GM12874 (cell line): ENCODE measurements around the gene ELMO3.

Source experiments
- CTCF ChIP-seq: IDR thresholded peaks from 2 replicates; pipeline ENCODE4 v1.5.1; 2011; ENCODE audit warnings: low read depth, mild to moderate bottlenecking, control low read depth, low read length, moderate library complexity; ENCODE audit not compliant: insufficient read depth

The ELMO3 gene

GRCh38 chr16:67198238-67198734, 645 bp upstream of the ELMO3 start:
- peak; percentile 64 for TF ChIP-seq CTCF

GRCh38 chr16:67199808-67200198, 872 bp downstream of the ELMO3 start:
- TF ChIP-seq CTCF, result 0 out of 2 replicates have a peak, but pooled peaks have one; percentile 16

- no peak for TF ChIP-seq CTCF
These were observed 1.6 kb downstream of the ELMO3 start for GRCh38 chr16:67200491-67200890.

- TF ChIP-seq CTCF, result no peak
These were observed 2.7 kb downstream of the ELMO3 start for GRCh38 chr16:67201411-67202345.

- TF ChIP-seq CTCF, result no peak
These were observed 3.5 kb downstream of the ELMO3 start for GRCh38 chr16:67202426-67202825.

- TF ChIP-seq CTCF, result no peak
These were observed 4.1 kb downstream of the ELMO3 start for GRCh38 chr16:67202956-67203493.

- TF ChIP-seq CTCF, result no peak
These were observed 5.1 kb downstream of the ELMO3 start for GRCh38 chr16:67204076-67204475.
